Activated naive CD4-positive, alpha-beta T cell (primary cell): ENCODE results near the gene NPHS2.
"Not testable (repeated sequence)": the region's sequence is repeated elsewhere in the genome, so short reads cannot be mapped to it uniquely, and the experiment has no call there.

Source experiments
- DNase-seq, 4 experiments: peaks; one replicate each; lab custom pipeline; 2025; lab: John Stamatoyannopoulos, UW

The NPHS2 gene

GRCh38 chr1:179547021-179547535 lies 28.7 kb downstream of the NPHS2 start:
- no peak for DNase-seq

DNA sequence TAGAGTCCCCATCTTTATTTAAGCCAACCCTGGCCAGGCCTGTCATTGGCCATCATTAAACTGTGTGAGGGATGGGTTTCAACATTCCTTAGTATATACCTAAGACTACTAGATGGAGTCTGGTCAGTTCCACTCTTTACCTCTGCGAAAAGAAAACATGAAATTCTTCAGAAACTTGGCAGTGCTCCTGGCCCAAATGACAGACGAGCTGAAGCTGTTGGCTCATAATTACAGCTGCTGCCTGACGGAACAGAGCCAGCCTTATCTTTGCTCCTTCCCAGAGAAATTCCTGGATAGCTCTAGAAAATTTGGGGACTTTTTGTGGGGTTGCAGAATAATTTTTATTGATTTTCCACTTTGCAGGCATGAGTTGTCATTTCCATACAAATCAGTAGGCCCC lies 30.4 kb downstream of the NPHS2 start:
- DNase-seq = no peak

DNA sequence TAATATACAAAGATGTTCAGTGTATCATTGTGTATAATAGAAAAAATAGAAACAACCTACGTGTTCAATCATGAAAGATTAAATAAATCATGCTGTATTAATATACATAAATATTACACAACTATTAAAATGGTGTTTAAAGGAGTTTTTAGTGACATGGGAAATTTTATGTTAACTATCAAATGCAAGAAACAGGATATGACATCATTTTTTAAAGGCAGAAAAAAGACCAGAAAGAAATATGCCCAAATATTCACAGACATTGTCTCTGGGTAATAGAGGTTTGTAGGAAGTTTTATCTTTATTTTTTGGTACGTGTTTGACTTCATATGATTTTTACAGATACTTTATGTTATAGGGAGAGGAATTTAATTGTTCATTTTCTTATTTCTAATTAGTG lies 34.0 kb downstream of the NPHS2 start:
- no peak for DNase-seq

GRCh38 chr1:179530352-179530751 lies 45.4 kb downstream of the NPHS2 start:
- no peak for DNase-seq

DNA sequence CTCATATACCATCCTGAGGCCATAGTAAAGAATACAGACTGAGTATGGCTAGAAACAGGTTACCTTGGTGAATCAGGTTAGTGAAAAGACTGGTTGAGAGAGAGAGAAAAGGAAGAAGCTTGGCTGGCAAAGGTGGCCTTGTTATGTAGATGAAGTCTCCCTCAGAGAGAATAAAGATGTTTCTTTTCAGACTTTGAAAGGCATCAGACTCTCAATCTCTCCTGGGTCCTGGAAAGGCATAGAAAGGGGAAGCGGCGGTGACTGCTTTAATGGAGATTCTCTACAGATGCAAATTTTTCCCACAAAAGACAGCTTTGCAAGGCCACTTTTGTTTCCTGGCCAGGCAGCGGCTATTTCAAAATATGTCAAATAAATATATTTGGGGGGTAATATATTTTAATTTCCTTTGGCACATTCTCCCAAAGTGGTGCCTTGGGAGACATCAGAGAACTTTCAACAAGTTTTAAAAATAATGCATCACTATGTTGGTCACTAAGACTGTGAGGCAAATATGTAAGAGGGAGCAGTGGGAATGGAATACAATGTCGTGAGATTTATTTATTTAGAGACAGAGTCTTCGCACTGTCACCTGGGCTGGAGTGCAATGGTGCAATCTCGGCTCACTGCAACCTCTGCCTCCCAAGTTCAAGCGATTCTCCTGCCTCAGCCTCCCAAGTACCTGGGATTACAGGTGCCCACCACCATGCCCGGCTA lies 46.1 kb downstream of the NPHS2 start:
- no peak for DNase-seq

- DNase-seq = not testable (repeated sequence)
Measured at GRCh38 chr1:179518544-179518943, 57.2 kb downstream of the NPHS2 start.

DNA sequence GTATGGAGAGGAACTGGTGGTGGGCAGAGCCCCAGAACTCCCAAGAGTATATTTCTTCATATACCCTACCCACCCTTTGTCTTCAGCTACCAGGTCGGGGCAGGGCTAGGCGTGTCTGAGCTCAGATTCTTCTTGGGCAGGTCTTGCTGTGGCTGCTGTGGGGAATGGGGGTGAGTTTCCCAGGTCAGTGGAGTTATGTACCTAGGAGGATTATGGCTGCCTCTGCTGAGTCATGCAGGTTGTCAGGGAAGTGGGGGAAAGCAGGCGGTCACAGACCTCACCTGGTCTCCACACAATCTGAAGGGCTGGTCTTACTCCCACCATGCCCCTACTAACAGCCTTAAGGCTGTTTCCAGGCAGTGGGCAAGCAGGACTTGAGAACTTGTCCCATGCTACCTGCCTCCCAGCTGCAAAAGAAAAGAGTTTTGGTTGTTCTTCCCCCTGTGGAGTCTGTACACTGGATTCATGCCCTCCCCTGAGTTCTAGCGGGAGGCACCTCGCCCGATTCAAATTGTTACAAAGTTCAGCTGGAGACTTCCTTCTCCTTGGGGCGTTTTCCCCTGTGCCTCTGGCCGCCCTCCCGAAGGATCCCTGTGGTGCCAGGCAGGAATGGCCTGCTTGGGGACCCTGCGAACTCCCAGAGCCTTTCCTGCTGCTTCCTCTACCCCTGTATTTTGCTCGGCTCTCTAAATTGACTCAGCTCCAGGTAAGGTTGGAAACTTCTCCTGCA lies 58.6 kb downstream of the NPHS2 start:
- DNase-seq = no peak

DNA sequence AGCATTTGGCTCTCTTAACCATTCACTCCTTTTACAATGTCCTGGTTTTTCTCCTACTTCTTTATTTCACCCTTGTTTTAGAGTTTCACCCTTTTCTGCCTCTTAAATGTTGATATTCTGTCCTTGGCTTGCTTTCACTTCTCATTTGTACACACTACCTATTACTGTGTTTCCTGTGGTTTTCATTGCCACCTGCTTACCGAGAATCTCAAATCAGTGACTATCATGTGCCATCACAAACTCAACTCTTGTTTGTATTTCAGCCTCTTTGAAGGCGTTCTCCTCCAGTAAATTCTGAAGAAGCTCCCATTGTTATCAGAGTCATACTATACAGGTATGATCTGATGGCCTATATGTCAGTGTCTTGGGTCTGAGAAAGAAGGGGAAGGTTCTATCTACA lies 65.7 kb downstream of the NPHS2 start:
- no peak for DNase-seq

- DNase-seq = no peak
Measured at GRCh38 chr1:179509384-179509783, 66.4 kb downstream of the NPHS2 start.

DNA sequence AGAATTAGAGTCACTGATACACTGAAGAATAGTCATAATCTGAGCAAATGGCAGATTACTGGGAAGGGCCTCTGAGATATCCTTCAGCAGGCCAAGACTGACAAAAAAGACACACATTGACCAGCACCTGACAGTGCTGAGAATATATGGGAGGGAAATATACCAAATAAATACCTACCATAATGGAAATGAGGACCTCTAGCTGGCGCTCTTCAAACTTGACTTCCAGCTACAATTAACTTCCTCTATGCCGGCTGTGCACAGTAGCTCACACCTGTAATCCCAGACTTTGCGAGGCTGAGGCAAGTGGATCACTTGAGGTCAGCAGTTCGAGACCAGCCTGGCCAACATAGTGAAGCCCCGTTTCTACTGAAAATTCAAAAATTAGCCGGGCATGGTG lies 69.5 kb downstream of the NPHS2 start:
- DNase-seq = no peak
